ENCODE measurements around the gene AKR1A1.
"Not testable (repeated sequence)": the region's sequence is repeated elsewhere in the genome, so short reads cannot be mapped to it uniquely, and the experiment has no call there.

The AKR1A1 gene

GRCh38 chr1:45569571-45569961 is 18.9 kb downstream of the AKR1A1 start:
- DNase-seq (ENCODE audit: low read depth, low spot score), result no peak

GRCh38 chr1:45569962-45570581 is 19.4 kb downstream of the AKR1A1 start:
- DNase-seq (ENCODE audit: low read depth, low spot score), result peak; percentile 44

- no peak for DNase-seq (ENCODE audit: low read depth, low spot score)
Measured at GRCh38 chr1:45570631-45571030, 20.0 kb downstream of the AKR1A1 start.

GRCh38 chr1:45573231-45573804 is 22.7 kb downstream of the AKR1A1 start:
- no peak for DNase-seq (ENCODE audit: low read depth, low spot score)

- DNase-seq (ENCODE audit: low read depth, low spot score), result no peak
Measured at GRCh38 chr1:45574105-45574626, 23.5 kb downstream of the AKR1A1 start.

GRCh38 chr1:45583264-45583665 is 32.6 kb downstream of the AKR1A1 start:
- peak; percentile 87 for DNase-seq (ENCODE audit: low read depth, low spot score)

- peak; percentile 83 for DNase-seq (ENCODE audit: low read depth, low spot score)
Measured at GRCh38 chr1:45583666-45584350, 33.2 kb downstream of the AKR1A1 start, which contains the start of gene NASP. Gene NASP (plus strand): TSS chr1:45584041. CDS start chr1:45584147, 106 bp downstream.

GRCh38 chr1:45584351-45585109 is 33.9 kb downstream of the AKR1A1 start:
- peak; percentile 71 for DNase-seq (ENCODE audit: low read depth, low spot score)

- no peak for DNase-seq (ENCODE audit: low read depth, low spot score)
Measured at GRCh38 chr1:45585110-45585426, 34.4 kb downstream of the AKR1A1 start.

- no peak for DNase-seq (ENCODE audit: low read depth, low spot score)
Measured at GRCh38 chr1:45585496-45586075, 35.0 kb downstream of the AKR1A1 start.

GRCh38 chr1:45586769-45587168 is 36.1 kb downstream of the AKR1A1 start:
- no peak for DNase-seq (ENCODE audit: low read depth, low spot score)

- DNase-seq (ENCODE audit: low read depth, low spot score), result no peak
Measured at GRCh38 chr1:45589861-45590260, 39.2 kb downstream of the AKR1A1 start.

- DNase-seq (ENCODE audit: low read depth, low spot score), result no peak
Measured at GRCh38 chr1:45594412-45594811, 43.8 kb downstream of the AKR1A1 start.

GRCh38 chr1:45596765-45597164 is 46.1 kb downstream of the AKR1A1 start:
- DNase-seq (ENCODE audit: low read depth, low spot score), result not testable (repeated sequence)

GRCh38 chr1:45604239-45604638 is 53.6 kb downstream of the AKR1A1 start:
- DNase-seq (ENCODE audit: low read depth, low spot score), result no peak

- no peak for DNase-seq (ENCODE audit: low read depth, low spot score)
Measured at GRCh38 chr1:45607404-45608074, 56.9 kb downstream of the AKR1A1 start.

- no peak for DNase-seq (ENCODE audit: low read depth, low spot score)
Measured at GRCh38 chr1:45608175-45609156, 57.8 kb downstream of the AKR1A1 start.

GRCh38 chr1:45610589-45611226 is 60.1 kb downstream of the AKR1A1 start:
- DNase-seq (ENCODE audit: low read depth, low spot score), result no peak

- no peak for DNase-seq (ENCODE audit: low read depth, low spot score)
Measured at GRCh38 chr1:45612941-45613579, 62.4 kb downstream of the AKR1A1 start.

All from activated naive CD8-positive, alpha-beta T cell treated with anti-CD3 and anti-CD28 coated beads, Interleukin-2, amount 50 U/mL, for 16 hours (primary cell).